ENCODE results near the gene MEF2D. TPM values are rescaled to one million over a fixed set of nuclear protein-coding genes. Genes with fewer than 3 reads are reported as not detected.

Gene MEF2D
- total RNA-seq, 4 donors from 2014 or later = 61.7 to 73.5 (median 67.1) TPM

DNA sequence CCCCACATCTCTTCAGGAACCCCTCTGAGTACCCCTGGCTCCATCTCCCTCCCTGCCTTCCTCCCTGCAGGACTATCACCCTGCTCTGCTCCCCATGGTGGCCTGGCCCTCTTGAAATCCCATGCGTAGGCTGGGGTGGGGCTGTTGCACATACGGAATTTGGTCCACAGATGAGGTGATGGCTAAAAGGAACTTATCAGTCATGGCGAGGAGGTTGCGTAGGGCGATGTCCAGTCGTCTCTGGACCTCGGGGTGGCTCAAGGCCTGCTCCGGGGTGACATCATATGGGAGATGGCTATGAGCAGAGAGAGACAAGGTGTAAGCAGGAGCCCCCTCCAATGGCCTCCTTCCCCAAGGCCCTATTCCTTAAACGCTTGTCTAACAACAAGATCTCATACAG lies 36.5 kb upstream of the MEF2D start:
- no peak for DNase-seq (ENCODE audit: low spot score in 2 of 2)
- 97% methylated on average over 9 of the region's 9 CpGs for WGBS
- Histone ChIP-seq H3K4me1 (no peaks in the 10 kb centered on the region), H3K27me3 (no peaks in the 10 kb centered on the region), H3K36me3 (no peaks in the 10 kb centered on the region), H3K27ac (no peak overlapping the region), H3K9me3 (no peaks in the 10 kb centered on the region), H3K4me3 (no peak overlapping the region)
- TF ChIP-seq EP300 (IDR thresholded peaks at IDR 0.05) (no peak), POLR2AphosphoS5 (IDR thresholded peaks at IDR 0.05) (no peak), POLR2A (IDR thresholded peaks at IDR 0.05) (no peak)
- TF ChIP-seq, protein P1, sequence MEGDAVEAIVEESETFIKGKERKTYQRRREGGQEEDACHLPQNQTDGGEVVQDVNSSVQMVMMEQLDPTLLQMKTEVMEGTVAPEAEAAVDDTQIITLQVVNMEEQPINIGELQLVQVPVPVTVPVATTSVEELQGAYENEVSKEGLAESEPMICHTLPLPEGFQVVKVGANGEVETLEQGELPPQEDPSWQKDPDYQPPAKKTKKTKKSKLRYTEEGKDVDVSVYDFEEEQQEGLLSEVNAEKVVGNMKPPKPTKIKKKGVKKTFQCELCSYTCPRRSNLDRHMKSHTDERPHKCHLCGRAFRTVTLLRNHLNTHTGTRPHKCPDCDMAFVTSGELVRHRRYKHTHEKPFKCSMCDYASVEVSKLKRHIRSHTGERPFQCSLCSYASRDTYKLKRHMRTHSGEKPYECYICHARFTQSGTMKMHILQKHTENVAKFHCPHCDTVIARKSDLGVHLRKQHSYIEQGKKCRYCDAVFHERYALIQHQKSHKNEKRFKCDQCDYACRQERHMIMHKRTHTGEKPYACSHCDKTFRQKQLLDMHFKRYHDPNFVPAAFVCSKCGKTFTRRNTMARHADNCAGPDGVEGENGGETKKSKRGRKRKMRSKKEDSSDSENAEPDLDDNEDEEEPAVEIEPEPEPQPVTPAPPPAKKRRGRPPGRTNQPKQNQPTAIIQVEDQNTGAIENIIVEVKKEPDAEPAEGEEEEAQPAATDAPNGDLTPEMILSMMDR (IDR thresholded peaks at IDR 0.05) = no peak

DNA sequence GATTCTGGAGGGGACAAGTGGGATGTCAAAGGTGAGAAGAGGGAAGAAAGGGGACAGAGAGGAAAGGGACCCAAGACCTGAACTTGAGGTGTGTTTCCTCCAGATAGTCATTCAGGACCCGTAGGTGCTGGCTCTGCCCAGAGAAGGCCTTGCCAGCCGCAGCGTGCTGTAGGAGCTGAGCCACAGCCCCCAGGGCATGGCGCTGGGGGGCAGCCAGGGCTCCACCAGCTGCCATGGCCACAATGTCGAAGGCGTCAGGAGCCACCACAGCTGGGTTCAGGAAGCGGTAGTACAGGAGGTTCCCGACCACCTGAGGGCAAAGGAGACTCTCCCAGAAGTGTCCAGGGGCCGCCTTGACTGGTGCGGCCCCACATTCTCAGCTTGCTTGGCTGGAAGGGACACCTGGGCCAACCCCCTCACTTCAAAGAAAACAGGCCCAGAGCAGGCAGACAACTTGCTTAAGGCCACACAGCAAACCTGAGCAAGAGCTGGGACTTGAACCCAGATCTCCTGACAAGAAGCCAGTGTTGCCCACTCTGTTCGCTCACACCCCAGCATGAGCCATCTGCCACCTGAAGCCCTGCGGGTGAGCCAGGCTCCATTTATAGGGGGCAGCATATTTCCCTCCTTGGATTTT lies 34.0 kb upstream of the MEF2D start:
- no peak for TF ChIP-seq EP300 (IDR thresholded peaks at IDR 0.05)
- no peak for TF ChIP-seq POLR2AphosphoS5 (IDR thresholded peaks at IDR 0.05)
- TF ChIP-seq, protein P1 (IDR thresholded peaks at IDR 0.05) = no peak
- TF ChIP-seq POLR2A (IDR thresholded peaks at IDR 0.05) = no peak
- Histone ChIP-seq H3K27ac (no peak overlapping the region), H3K4me1 (no peaks in the 10 kb centered on the region), H3K36me3 (no peaks in the 10 kb centered on the region), H3K4me3 (no peak overlapping the region), H3K27me3 (no peaks in the 10 kb centered on the region), H3K9me3 (no peaks in the 10 kb centered on the region)
- WGBS = 89% methylated on average over 10 of the region's 12 CpGs
- DNase-seq (ENCODE audit: low spot score in 2 of 2) = peak in 1 of 2 donors; percentile 57

DNA sequence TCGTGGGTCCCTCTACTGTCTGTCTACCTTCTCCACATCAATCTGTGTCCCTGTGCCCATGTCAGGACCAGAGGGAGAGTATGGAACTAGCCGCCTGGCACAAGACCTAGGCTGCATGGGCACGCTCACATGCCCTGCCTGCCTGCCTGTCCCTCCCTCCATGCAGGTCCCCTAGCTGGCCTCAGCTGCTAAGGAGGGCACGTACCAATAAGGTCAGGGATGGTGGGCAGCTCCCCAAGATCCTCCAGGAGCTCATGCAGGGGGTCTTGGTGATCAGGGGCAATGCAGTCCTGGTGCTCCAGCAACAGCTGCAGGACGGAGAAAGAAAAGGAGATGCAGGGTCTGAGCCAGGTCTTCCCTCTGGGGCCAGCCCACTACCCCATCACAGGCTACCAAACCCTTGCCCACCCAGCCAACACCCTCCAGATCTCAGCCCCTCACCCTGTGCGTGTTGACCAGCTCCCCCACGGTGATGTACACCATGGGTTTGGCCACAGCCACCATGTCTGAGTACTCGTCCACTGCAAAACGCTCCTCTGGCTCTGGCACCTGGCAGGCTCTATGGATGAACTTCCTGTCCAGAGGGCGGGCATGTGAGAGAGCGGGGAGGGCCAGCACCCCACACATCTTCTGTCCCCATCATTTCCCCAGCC lies 33.1 kb upstream of the MEF2D start:
- Histone ChIP-seq H3K36me3 (no peaks in the 10 kb centered on the region), H3K9me3 (no peaks in the 10 kb centered on the region), H3K27ac (no peak overlapping the region), H3K27me3 (no peaks in the 10 kb centered on the region), H3K4me1 (no peaks in the 10 kb centered on the region), H3K4me3 (no peak overlapping the region)
- 86% methylated on average over 11 of the region's 11 CpGs for WGBS
- no peak for TF ChIP-seq EP300 (IDR thresholded peaks at IDR 0.05)
- no peak for TF ChIP-seq POLR2AphosphoS5 (IDR thresholded peaks at IDR 0.05)
- TF ChIP-seq, protein P1 (IDR thresholded peaks at IDR 0.05) = no peak
- TF ChIP-seq POLR2A (IDR thresholded peaks at IDR 0.05) = no peak
- peak in 1 of 2 donors; percentile 73 for DNase-seq (ENCODE audit: low spot score in 2 of 2)

GRCh38 chr1:156532374-156532773 lies 31.8 kb upstream of the MEF2D start:
- H3K4me1 ChIP-seq = peaks cover 3% of the 10 kb centered on the region
- TF ChIP-seq, protein P1 (IDR thresholded peaks at IDR 0.05) = no peak
- TF ChIP-seq POLR2A (IDR thresholded peaks at IDR 0.05) (no peak), POLR2AphosphoS5 (IDR thresholded peaks at IDR 0.05) (no peak), EP300 (IDR thresholded peaks at IDR 0.05) (no peak)
- H3K36me3 ChIP-seq = no peaks in the 10 kb centered on the region
- H3K27me3 ChIP-seq = no peaks in the 10 kb centered on the region
- no peaks in the 10 kb centered on the region for H3K9me3 ChIP-seq
- 96% methylated on average over 4 of the region's 4 CpGs for WGBS
- DNase-seq (ENCODE audit: low spot score in 2 of 2) = no peak
- no peak overlapping the region for H3K4me3 ChIP-seq
- H3K27ac ChIP-seq = no peak overlapping the region

DNA sequence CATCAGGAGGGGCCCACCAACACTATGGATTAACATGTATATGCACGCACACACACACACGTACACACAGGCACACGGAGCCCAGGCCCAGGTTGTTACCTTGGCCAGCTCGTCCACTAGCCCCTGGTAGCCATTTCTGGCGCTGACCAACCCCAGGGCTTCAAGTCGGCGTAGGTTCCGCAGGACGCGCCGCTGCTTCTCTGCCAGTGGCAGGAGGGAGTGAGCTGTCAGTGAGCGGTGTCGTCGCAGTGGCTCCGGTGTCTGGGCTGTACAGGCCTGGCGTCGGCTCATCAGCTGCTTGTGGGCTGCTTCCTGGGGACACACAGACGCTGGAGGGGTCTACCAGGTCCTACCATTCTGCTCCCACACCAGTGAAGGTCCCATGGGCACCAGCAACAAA lies 29.4 kb upstream of the MEF2D start:
- no peaks in the 10 kb centered on the region for H3K9me3 ChIP-seq
- H3K4me1 ChIP-seq = peaks cover 6% of the 10 kb centered on the region
- DNase-seq (ENCODE audit: low spot score in 2 of 2) = no peak
- no peak overlapping the region for H3K27ac ChIP-seq
- 94% methylated on average over 16 of the region's 18 CpGs for WGBS
- H3K27me3 ChIP-seq = no peaks in the 10 kb centered on the region
- no peak overlapping the region for H3K4me3 ChIP-seq
- no peaks in the 10 kb centered on the region for H3K36me3 ChIP-seq
- TF ChIP-seq EP300 (IDR thresholded peaks at IDR 0.05) (no peak), POLR2AphosphoS5 (IDR thresholded peaks at IDR 0.05) (no peak), POLR2A (IDR thresholded peaks at IDR 0.05) (no peak)
- TF ChIP-seq, protein P1 (IDR thresholded peaks at IDR 0.05) = no peak

All from suprapubic skin (tissue), 4 donors.